Mesothelial cell of epicardium (in vitro differentiated cells): ENCODE results near the gene ASH1L. TPM values are rescaled to one million over a fixed set of nuclear protein-coding genes. Genes with fewer than 3 reads are reported as not detected.

Source experiments
- DNase-seq, 2 experiments: peaks; one replicate each; pipeline ENCODE4 v3.0.0; 2021; ENCODE audit warnings: low spot score in 2 of 2; ENCODE audit not compliant: unreplicated experiment in 2 of 2
- H3K27ac Mint-ChIP-seq: 2 replicates; pipeline ENCODE4 v1.8.0; 2021; ENCODE audit warnings: mixed read lengths
- H3K27me3 Mint-ChIP-seq: 2 replicates; pipeline ENCODE4 v1.8.0; 2021; ENCODE audit warnings: low read depth, mixed read lengths
- H3K36me3 Mint-ChIP-seq: 2 replicates; pipeline ENCODE4 v1.8.0; 2021; ENCODE audit warnings: mixed read lengths
- H3K4me1 Mint-ChIP-seq: 2 replicates; pipeline ENCODE4 v1.8.0; 2021; ENCODE audit warnings: mixed read lengths
- H3K4me3 Mint-ChIP-seq: 2 replicates; pipeline ENCODE4 v1.8.0; 2021; ENCODE audit warnings: mild to moderate bottlenecking, moderate library complexity, mixed read lengths
- H3K9me3 Mint-ChIP-seq: 2 replicates; pipeline ENCODE4 v1.8.0; 2021; ENCODE audit warnings: mixed read lengths
- CTCF ChIP-seq: fragments of 200-600 bp; sonication (generic); IDR thresholded peaks from one replicate; pipeline ENCODE4 v1.5.0; 2021; ENCODE audit warnings: antibody characterized with exemption; ENCODE audit not compliant: unreplicated experiment
- total RNA-seq: library from RNA; stranded (reverse); gene quantifications from 3 replicates; pipeline ENCODE4 v1.2.1, GENCODE V29; 2021

Gene ASH1L
- total RNA-seq, 1 donor from 2014 or later: 87.7 TPM

- TF ChIP-seq CTCF: no peak
- peaks cover 7% of the 10 kb centered on the region for H3K9me3 Mint-ChIP-seq
- H3K27ac Mint-ChIP-seq: peak overlapping the region; percentile 12
- DNase-seq: no peak
- H3K4me1 Mint-ChIP-seq: peaks cover 3% of the 10 kb centered on the region
- H3K27me3 Mint-ChIP-seq: no peaks in the 10 kb centered on the region
- H3K36me3 Mint-ChIP-seq: peaks cover 19% of the 10 kb centered on the region
- H3K4me3 Mint-ChIP-seq: no peak overlapping the region
These were observed 9.3 kb downstream of the ASH1L start for GRCh38 chr1:155553349-155553748.

- no peak for TF ChIP-seq CTCF
- no peaks in the 10 kb centered on the region for H3K27me3 Mint-ChIP-seq
- peak overlapping the region; percentile 40 for H3K27ac Mint-ChIP-seq
- no peak overlapping the region for H3K4me3 Mint-ChIP-seq
- H3K36me3 Mint-ChIP-seq: peaks cover 13% of the 10 kb centered on the region
- H3K9me3 Mint-ChIP-seq: peaks cover 7% of the 10 kb centered on the region
- peaks cover 6% of the 10 kb centered on the region for H3K4me1 Mint-ChIP-seq
- DNase-seq: no peak
These were observed 13.9 kb downstream of the ASH1L start for GRCh38 chr1:155548706-155549105.

- no peak for DNase-seq
- peak overlapping the region; percentile 48 for H3K27ac Mint-ChIP-seq
- H3K4me3 Mint-ChIP-seq: no peak overlapping the region
- no peak for TF ChIP-seq CTCF
- H3K27me3 Mint-ChIP-seq: no peaks in the 10 kb centered on the region
- H3K36me3 Mint-ChIP-seq: no peaks in the 10 kb centered on the region
- no peaks in the 10 kb centered on the region for H3K9me3 Mint-ChIP-seq
- peaks cover 23% of the 10 kb centered on the region for H3K4me1 Mint-ChIP-seq
These were observed 22.4 kb downstream of the ASH1L start for GRCh38 chr1:155540000-155540874.

DNA sequence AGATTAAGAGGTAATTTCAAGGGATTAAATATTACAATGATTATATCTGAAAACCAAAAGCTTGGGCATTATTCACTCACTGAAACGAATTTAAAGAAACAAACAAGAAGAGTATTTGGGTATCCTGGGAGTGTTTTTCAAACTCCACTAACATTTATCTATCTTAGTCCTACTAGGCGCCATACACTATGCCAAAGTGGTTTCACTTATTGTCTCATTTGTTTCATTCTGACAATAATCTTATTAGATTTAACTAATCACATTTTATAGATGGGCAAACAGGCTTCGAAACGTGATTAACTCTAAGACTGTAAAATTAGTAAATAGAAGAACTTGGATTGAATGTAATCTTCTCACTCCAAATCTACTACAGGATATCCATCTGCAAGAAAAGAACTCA lies 25.4 kb downstream of the ASH1L start:
- Mint-ChIP-seq H3K4me1 (peaks cover 25% of the 10 kb centered on the region), H3K9me3 (peaks cover 3% of the 10 kb centered on the region), H3K27me3 (no peaks in the 10 kb centered on the region), H3K27ac (no peak overlapping the region), H3K4me3 (no peak overlapping the region), H3K36me3 (peaks cover 2% of the 10 kb centered on the region)
- TF ChIP-seq CTCF: no peak
- DNase-seq: no peak

DNA sequence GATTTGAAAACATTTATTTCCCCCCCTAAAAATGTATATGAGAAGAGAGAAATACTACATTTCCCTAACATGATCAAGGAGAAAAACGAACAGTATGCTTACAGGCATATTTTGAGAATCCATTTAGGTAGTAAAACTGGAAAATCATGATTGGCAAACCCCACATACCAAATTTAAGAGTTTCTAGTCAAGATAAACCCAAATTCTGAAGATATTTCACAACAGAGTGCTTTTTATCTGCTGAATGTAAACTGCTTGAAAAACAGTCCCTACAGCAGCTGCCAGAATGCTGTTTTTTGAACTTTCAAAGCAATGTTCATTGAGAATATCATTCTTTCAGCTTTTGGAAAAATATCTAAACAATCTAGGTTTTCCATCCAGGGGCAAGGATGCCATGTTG lies 31.0 kb downstream of the ASH1L start:
- H3K27ac Mint-ChIP-seq: peak overlapping the region; percentile 94
- peaks cover 3% of the 10 kb centered on the region for H3K9me3 Mint-ChIP-seq
- TF ChIP-seq CTCF: no peak
- no peaks in the 10 kb centered on the region for H3K27me3 Mint-ChIP-seq
- H3K4me1 Mint-ChIP-seq: peaks cover 27% of the 10 kb centered on the region
- peaks cover 2% of the 10 kb centered on the region for H3K36me3 Mint-ChIP-seq
- no peak for DNase-seq
- H3K4me3 Mint-ChIP-seq: peak overlapping the region; percentile 29
